ENCODE measurements around the gene ZNF732. TPM values are rescaled to one million over a fixed set of nuclear protein-coding genes. Genes with fewer than 3 reads are reported as not detected.

Gene ZNF732
- total RNA-seq (2021; ENCODE audit: unreplicated experiment) = not detected
- not detected for polyA plus RNA-seq (2012; ENCODE audit: insufficient read length)
- percentile 5 among the genes with signal in this experiment for Bru-seq, nascent RNA
- percentile 5 among the genes with signal in this experiment for BruChase-seq, experiment 1, labeled RNA remaining after a 2-hour chase
- BruChase-seq, experiment 2, labeled RNA remaining after a 6-hour chase = not detected
- long read RNA-seq = 0 reads

- no peak within 1 kb of the TSS for H3K27ac ChIP-seq (ENCODE audit: low read length)
- DNase-seq (ENCODE audit: low read depth, low spot score) (no peak), ATAC-seq (no peak)
- H3K4me3 ChIP-seq (ENCODE audit: low read depth in 2 of 2, low read length in 2 of 2) = peak within 1 kb of the TSS in 1 of 2 experiments; percentile 11; a peak in 1 of 4 replicates
- TF ChIP-seq REST (IDR thresholded peaks at IDR 0.05; ENCODE audit: insufficient read depth in 1 of 2, low read depth in 2 of 2, low read length in 1 of 2) (no peak), TCF7L2 (IDR thresholded peaks at IDR 0.05; ENCODE audit: low read depth, low read length) (no peak), CTCF (IDR thresholded peaks at IDR 0.05) (no peak), POLR2AphosphoS5 (IDR thresholded peaks at IDR 0.05; ENCODE audit: low read depth, low read length) (no peak), SIN3A (IDR thresholded peaks at IDR 0.05; ENCODE audit: borderline replicate concordance, insufficient read depth, low read depth, low read length) (no peak)
- intact Hi-C loops (cut with micrococcal nuclease; ENCODE audit: unreplicated experiment) = no loop called here
- H3K27me3 ChIP-seq (ENCODE audit: control insufficient read depth, insufficient read depth, low read length) = no peaks in the 10 kb centered on the region
- no peaks in the 10 kb centered on the region for H3K4me1 ChIP-seq (ENCODE audit: control insufficient read depth, insufficient read depth, low read length)
- CTCF ChIA-PET = no interaction called here
- no peaks in the 10 kb centered on the region for H3K36me3 ChIP-seq (ENCODE audit: control insufficient read depth, insufficient read depth, low read length)
- POLR2A ChIA-PET = no interaction called here
- BruUV-seq (replicated peaks) = no TSS peak
- H3K9me3 ChIP-seq (ENCODE audit: control insufficient read depth, insufficient read depth, low read depth, low read length) = no peaks in the 10 kb centered on the region
- in situ Hi-C loops (cut with HindIII; ENCODE audit: low pct_unique_long_range_greater_than_20kb, low sequenced_read_pairs) = no loop called here
Measured at GRCh38 chr4:304969-305680, at the start of gene ZNF732. Gene ZNF732 (minus strand): TSS chr4:305474. CDS start chr4:305310, 164 bp downstream.

- Histone ChIP-seq H3K9me3 (ENCODE audit: control insufficient read depth, insufficient read depth, low read depth, low read length) (no peaks in the 10 kb centered on the region), H3K4me1 (ENCODE audit: control insufficient read depth, insufficient read depth, low read length) (no peaks in the 10 kb centered on the region), H3K27ac (ENCODE audit: low read length) (no peak overlapping the region), H3K4me3 (ENCODE audit: low read depth in 2 of 2, low read length in 2 of 2) (no peak overlapping the region), H3K36me3 (ENCODE audit: control insufficient read depth, insufficient read depth, low read length) (no peaks in the 10 kb centered on the region), H3K27me3 (ENCODE audit: control insufficient read depth, insufficient read depth, low read length) (no peaks in the 10 kb centered on the region)
- DNase-seq (ENCODE audit: low read depth, low spot score) = no peak
- no peak for ATAC-seq
- intact Hi-C loops (cut with micrococcal nuclease; ENCODE audit: unreplicated experiment) (no loop called here), in situ Hi-C loops (cut with HindIII; ENCODE audit: low pct_unique_long_range_greater_than_20kb, low sequenced_read_pairs) (no loop called here)
- no peak for TF ChIP-seq REST (IDR thresholded peaks at IDR 0.05; ENCODE audit: insufficient read depth in 1 of 2, low read depth in 2 of 2, low read length in 1 of 2)
- CTCF ChIA-PET = interaction anchor here (1.0 kb wide), 1 partner anchor 228 kb away, joined by 3 read pairs; no protein-coding TSS in a partner anchor
- BruUV-seq (replicated peaks) = no TSS peak
- POLR2A ChIA-PET = no interaction called here
Measured at GRCh38 chr4:340011-340410, 34.7 kb upstream of the ZNF732 start.
